HG02642 (cell line): ENCODE results near the gene ZNF555.

Experiments
- ATAC-seq: cut with Tn5 transposase; IDR thresholded peaks from one replicate; pipeline ENCODE4 v1.9.1; 2021; ENCODE audit warnings: mild to moderate bottlenecking; ENCODE audit not compliant: unreplicated experiment, poor library complexity

The ZNF555 gene

DNA sequence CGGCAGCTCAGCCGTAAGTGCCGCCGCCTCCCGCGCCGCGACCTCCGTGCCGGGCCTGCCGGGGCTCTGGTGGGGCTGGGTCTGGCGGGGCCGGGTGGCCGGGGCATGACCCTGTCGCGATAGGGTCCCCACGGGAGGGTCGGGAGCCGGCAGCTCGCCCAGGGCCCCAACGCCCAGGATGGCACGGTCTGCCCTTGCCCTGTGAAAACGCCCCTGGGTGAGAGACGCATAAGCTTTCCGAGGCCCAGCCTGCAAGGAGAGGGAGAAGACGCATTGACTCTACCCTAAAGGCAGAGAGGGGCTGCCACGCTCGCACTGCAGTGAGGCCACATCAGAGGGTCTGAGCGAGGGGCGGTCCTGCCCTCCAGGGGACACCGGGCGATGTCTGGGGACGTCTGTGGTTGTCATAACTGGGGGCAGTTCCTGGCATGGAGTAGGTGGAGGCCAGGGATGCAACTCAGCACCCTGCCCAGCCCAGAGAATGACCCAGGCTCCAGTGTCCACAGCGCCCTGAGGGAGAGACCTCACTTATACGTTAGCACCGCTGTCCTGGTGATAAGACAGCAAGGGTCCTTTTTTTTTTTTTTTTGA is 21.1 kb upstream of the ZNF555 start:
- no peak for ATAC-seq

- ATAC-seq: no peak
Observed at GRCh38 chr19:2822846-2823245, 18.4 kb upstream of the ZNF555 start.

DNA sequence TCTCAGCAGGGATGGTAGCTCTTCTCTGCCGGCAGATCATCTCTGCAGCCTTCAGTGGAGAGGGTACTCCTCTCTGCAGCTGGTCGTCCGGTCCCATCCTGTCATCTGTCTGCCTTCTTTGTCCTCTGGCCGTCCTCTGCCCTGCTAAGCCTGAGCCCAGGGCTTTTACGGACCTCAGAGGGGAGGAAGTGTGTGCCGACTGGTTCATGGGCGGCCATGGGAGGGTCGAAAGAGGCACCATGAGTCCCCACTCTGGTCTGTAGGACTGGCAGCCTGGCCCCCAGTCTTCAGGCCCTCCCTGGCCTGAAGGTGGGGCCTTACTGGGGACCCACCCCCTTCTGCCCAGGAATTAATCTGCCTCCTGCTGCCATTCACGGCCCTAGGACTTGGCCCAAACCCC is 17.6 kb upstream of the ZNF555 start:
- no peak for ATAC-seq

DNA sequence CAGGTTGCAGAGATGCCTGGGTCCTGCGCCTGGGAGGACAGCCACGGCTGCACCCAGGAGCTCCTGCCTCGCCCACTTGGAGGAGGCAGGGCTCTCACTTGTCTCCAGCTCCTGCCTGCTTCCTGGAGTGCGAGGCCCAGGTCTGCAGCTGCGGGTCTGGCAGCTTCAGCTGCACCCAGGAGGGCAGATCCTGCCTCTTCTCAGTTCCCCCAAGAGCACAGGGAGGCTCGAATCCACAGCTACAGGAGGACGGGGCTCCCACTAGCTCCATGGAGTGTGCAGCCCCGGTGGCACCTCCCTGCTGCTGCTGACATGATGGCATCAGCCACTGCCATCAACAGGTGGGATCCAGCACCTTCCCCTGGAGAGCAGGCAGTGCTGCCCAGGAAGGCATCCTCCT is 17.1 kb upstream of the ZNF555 start:
- ATAC-seq: no peak

GRCh38 chr19:2827022-2827421 is 14.3 kb upstream of the ZNF555 start:
- ATAC-seq: no peak

- ATAC-seq: no peak
Observed at GRCh38 chr19:2827840-2828489, 13.3 kb upstream of the ZNF555 start.

GRCh38 chr19:2834294-2834871 is 6.9 kb upstream of the ZNF555 start:
- no peak for ATAC-seq

- ATAC-seq: no peak
Observed at GRCh38 chr19:2837430-2837829, 3.8 kb upstream of the ZNF555 start.

- ATAC-seq: peak; percentile 12
Observed at GRCh38 chr19:2841855-2842574, 740 bp downstream of the ZNF555 start.

DNA sequence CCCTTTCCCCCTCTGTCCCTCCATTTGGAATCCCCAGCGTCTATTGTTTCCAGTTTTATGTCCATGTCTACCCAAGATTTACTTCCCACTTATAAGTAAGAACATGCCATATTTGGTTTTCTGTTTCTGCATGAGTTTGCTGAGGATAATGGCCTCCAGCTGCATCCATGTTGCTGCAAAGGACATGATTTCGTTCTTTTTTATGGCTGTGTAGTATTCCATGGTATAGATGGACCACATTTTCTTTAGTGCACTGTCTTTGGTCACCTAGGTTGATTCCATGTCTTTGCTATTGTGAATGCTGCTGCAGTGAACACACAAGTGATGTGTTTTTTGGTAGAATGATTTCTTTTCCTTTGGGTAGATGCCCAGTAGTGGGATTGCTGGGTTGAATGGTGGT is 3.8 kb downstream of the ZNF555 start:
- no peak for ATAC-seq

DNA sequence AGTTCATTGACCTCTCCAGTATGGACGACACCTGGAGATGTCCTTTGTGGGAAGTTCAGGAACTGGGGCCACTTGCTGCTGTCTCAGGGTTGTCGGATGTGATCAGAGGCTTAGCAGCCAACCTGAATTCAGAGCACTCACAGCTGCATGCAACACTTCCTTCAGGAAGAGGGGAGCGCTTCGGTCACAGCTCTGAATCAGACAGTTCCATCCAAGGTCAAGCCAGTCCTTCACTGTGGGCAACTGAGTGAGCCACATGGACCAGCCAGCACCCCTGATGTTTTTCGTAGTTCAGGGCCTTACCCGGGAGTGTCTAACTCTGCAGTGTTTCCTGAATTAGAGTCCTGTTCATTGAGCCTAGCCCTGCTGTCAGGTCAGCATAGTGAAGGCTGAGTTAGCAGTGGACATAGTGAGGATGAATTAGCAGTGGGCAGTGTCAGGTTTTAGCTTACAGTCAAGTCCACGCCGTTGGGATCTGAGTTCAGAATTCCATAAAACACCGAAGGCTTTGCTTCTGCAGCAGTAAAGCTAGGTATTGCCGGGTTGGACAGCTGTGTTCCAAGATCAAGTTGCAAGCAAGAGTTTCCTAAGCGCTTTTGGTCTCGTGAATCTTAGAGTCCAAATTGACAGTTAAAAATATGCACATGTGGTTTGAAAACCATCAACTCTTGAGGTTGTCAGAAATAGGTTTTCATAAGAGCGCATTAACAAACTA is 5.1 kb downstream of the ZNF555 start:
- ATAC-seq: no peak

DNA sequence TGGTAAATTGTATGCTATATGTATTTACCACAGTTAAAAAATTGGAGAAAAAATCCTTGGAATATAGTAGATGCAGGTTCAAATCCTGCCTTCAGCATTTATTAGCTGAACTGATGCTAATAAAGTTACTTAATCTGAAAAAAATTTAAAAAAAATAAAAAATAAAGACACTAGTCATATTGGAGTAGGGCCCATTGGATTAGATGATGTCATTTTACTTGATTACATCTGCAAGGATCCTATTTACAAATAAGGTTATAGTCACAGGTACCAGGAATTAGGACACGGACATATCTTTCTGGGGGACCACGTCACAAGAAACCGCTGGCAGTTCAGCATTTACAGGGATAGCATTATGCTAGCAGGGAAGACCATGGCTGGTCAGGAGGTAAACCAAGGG is 6.2 kb downstream of the ZNF555 start:
- no peak for ATAC-seq

GRCh38 chr19:2848616-2849015 is 7.3 kb downstream of the ZNF555 start:
- no peak for ATAC-seq

GRCh38 chr19:2850256-2850925 is 9.1 kb downstream of the ZNF555 start:
- no peak for ATAC-seq

DNA sequence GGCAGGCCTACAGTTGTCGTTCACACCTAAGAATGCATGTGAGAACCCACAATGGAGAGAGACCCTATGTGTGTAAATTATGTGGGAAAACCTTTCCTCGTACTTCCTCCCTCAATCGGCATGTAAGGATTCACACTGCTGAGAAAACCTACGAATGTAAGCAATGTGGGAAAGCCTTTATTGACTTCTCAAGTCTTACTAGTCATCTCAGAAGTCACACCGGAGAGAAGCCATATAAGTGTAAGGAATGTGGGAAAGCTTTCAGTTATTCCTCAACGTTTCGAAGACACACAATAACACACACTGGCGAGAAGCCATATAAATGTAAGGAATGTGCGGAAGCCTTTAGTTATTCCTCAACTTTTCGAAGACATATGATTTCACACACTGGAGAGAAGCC is 11.3 kb downstream of the ZNF555 start:
- no peak for ATAC-seq

DNA sequence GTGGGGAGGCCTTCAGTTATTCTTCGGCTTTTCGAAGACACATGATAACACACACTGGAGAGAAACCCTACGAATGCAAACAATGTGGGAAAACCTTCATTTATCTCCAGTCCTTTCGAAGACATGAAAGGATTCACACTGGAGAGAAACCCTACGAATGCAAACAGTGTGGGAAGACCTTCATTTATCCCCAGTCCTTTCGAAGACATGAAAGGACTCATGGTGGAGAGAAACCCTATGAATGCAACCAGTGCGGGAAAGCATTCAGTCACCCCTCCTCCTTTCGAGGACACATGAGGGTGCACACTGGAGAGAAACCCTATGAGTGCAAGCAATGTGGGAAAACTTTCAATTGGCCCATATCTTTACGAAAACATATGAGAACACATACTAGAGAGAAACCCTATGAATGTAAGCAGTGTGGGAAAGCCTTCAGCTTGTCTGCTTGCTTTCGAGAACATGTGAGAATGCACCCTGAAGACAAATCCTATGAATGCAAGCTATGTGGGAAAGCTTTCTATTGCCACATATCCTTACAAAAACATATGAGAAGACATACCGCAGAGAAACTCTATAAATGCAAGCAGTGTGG is 11.8 kb downstream of the ZNF555 start:
- no peak for ATAC-seq

- no peak for ATAC-seq
Observed at GRCh38 chr19:2854849-2855248, 13.6 kb downstream of the ZNF555 start.

DNA sequence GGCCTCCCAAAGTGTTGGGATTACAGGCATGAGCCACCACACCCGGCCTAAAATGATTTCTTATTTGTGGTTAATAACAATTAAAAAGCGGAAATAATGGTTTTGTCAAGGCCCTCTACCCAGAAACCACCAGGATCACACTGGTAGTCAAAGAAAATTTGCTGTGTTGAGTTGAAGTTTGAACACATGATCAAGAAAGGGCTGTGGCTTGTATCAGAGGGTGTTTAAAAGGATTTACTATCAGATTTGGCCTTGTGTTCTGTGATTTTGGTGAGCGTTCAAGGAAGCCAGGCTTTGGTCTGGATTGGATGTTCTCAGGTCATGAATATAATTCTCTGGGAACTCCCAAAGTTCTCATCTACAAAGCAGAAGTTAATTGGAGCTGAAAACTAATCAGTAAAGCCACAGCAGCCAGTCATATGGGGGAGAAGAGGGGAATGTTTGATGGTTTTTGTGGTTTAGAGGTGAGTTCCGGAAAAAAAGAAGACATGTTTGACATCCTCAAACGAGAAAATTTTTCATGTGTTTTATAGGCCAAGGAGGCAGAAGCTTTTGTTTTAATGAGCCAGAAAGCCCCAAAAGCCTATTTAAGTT is 15.3 kb downstream of the ZNF555 start:
- ATAC-seq: no peak

- no peak for ATAC-seq
Observed at GRCh38 chr19:2858864-2859263, 17.6 kb downstream of the ZNF555 start.

DNA sequence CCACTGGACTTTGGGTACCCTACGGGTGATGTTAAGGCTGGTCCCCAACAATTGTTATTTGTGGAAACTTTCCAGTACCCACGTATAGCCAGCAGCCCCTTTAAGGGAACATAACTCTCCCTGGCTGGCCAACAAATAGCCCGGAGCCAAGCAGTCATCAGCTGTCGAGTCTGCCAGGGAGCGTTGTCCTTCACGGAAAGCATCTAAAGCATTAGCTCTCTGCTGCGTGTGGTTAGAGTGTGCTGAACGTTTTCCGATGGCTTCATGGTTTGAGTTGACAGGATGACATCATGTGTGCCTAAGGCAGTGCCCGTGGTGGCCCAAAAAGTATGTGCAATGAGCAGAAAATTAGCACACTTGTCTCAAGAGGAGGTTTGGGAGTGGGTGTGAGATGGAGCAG is 22.5 kb downstream of the ZNF555 start:
- ATAC-seq: no peak
